ENCODE measurements around the gene CABP7.

GRCh38 chr22:29780748-29781676 lies 61.2 kb downstream of the CABP7 start:
- TF ChIP-seq GATA1 (IDR thresholded peaks at IDR 0.05; ENCODE audit: low read depth, low read length) (peak; percentile 78), POLR2A (IDR thresholded peaks at IDR 0.05; ENCODE audit: low read length) (no peak)
